ENCODE measurements around the gene ZNF283.
A peak's percentile ranks its signal among the peaks of the same experiment; 100 is the strongest.

ZNF283 gene

DNA sequence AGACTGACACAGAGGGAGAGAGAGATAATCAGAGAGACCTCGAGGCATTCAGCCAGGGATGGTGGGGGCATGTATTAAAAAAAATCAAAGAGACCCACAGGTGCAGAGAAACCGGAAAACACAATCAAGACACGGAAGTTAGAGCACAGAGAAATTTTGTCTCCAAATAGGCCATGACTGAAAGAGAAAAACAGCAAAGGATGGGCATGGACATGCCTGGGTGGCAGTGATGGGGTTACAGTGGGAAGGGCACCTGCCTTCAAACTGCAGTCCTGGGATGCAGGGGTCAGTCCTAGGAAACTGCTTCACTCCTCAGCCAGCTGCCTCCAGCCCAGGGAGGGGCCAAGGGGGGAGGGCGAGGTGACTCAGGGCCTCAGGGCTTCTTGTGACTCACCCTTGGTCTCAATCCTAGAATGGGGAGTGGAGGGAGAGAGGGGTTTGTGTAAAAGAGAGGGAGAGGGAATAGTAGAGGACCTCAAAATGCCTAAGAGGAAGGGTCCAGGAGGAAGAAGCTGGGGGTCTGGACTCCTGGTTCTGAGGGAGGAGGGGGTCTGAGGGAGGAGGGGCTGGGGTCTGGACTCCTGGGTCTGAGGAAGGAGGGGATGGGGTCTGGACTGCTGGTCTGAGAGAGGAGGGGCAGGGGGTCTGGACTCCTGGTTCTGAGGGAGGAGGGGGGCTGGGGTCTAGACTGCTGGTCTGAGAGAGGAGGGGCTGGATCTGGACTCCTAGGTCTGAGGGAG lies 42.7 kb upstream of the ZNF283 start:
- no peaks in the 10 kb centered on the region for H3K9me3 ChIP-seq (ENCODE audit: control insufficient read depth in 2 of 2, low read length in 2 of 2)
- H3K36me3 ChIP-seq (ENCODE audit: control insufficient read depth in 2 of 2, insufficient read depth in 2 of 2, low read length in 2 of 2) = no peaks in the 10 kb centered on the region
- peaks cover 32 to 45% of the 10 kb centered on the region in 2 donors for H3K4me1 ChIP-seq (ENCODE audit: control insufficient read depth in 2 of 2, insufficient read depth in 2 of 2, low read length in 2 of 2)
- no peaks in the 10 kb centered on the region for H3K27me3 ChIP-seq (ENCODE audit: control insufficient read depth in 2 of 2, insufficient read depth in 2 of 2, low read length in 2 of 2)
- H3K4me3 ChIP-seq (ENCODE audit: low read length in 2 of 2) = no peak overlapping the region
- peak overlapping the region; percentile 42 to 57 for H3K27ac ChIP-seq (ENCODE audit: low read depth in 2 of 2, low read length in 2 of 2)
- peak overlapping the region in 1 of 2 donors; percentile 59 for H3K9ac ChIP-seq (ENCODE audit: low read depth in 1 of 2, low read length in 2 of 2)

DNA sequence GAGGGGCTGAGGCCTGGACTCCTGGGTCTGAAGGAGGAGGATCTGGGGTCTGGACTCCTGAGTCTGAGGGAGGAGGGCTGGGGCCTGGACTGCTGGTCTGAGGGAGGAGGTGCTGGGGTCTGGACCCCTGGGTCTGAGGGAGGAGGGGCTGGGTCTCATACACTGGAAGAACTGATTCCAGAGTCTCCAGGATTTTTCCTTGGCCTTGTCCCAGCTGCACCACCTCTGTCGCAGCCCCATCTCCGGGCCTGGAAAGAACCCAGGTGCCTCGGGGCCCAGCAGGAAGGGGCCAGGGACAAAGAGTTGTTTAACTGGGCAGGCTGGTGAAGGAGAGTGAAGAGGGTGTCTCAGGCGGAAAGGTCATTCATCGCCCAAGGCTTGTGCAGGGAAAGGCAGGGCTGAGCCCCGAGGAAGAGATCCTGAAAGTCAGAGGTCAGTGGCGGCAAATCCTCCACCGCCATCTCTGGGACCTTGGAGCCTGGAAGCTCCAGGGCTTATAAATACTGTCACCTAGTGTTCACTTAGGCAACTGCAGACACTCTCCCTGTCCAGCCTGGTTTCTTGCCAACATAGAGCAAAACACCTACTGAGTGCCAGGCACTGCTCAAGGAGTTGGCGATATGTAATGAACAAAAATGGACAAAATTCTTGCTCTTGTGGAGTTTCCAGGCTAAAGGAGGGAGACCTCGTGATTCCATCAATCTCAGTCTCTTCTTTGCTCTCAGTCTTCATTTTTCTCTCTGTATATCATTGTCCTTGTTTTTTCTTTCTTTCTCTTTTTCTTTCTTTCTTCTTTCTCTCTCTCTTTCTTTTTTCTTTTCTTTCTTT lies 41.9 kb upstream of the ZNF283 start:
- H3K27ac ChIP-seq (ENCODE audit: low read depth in 2 of 2, low read length in 2 of 2) = peak overlapping the region in 1 of 2 donors; percentile 57
- H3K4me3 ChIP-seq (ENCODE audit: low read length in 2 of 2) = peak overlapping the region in 1 of 2 donors; percentile 24
- H3K36me3 ChIP-seq (ENCODE audit: control insufficient read depth in 2 of 2, insufficient read depth in 2 of 2, low read length in 2 of 2) = no peaks in the 10 kb centered on the region
- no peaks in the 10 kb centered on the region for H3K9me3 ChIP-seq (ENCODE audit: control insufficient read depth in 2 of 2, low read length in 2 of 2)
- peak overlapping the region in 1 of 2 donors; percentile 59 for H3K9ac ChIP-seq (ENCODE audit: low read depth in 1 of 2, low read length in 2 of 2)
- no peaks in the 10 kb centered on the region for H3K27me3 ChIP-seq (ENCODE audit: control insufficient read depth in 2 of 2, insufficient read depth in 2 of 2, low read length in 2 of 2)
- H3K4me1 ChIP-seq (ENCODE audit: control insufficient read depth in 2 of 2, insufficient read depth in 2 of 2, low read length in 2 of 2) = peaks cover 29 to 38% of the 10 kb centered on the region in 2 donors

DNA sequence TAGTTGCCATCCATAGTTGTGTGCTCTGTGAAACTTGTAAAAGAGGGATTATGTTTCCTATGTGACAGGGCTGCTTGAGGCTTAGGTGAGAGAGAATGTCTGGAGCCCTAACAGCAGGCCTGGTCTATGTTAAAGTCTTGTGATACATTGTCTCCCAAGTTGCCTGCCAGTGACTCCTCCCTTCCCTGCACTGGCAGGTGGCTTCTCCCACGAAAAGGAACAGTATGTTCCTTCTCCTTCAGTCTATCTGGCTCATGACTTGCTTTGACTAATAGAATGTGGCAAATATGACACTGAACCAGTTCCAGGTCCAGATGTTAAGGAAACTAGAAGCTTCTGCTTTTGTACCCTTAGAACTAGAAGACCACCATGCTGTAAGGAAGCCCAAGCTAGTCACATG lies 40.5 kb upstream of the ZNF283 start:
- H3K4me1 ChIP-seq (ENCODE audit: control insufficient read depth in 2 of 2, insufficient read depth in 2 of 2, low read length in 2 of 2) = peaks cover 23 to 26% of the 10 kb centered on the region in 2 donors
- no peak overlapping the region for H3K9ac ChIP-seq (ENCODE audit: low read depth in 1 of 2, low read length in 2 of 2)
- H3K27ac ChIP-seq (ENCODE audit: low read depth in 2 of 2, low read length in 2 of 2) = no peak overlapping the region
- no peaks in the 10 kb centered on the region for H3K36me3 ChIP-seq (ENCODE audit: control insufficient read depth in 2 of 2, insufficient read depth in 2 of 2, low read length in 2 of 2)
- no peaks in the 10 kb centered on the region for H3K9me3 ChIP-seq (ENCODE audit: control insufficient read depth in 2 of 2, low read length in 2 of 2)
- H3K27me3 ChIP-seq (ENCODE audit: control insufficient read depth in 2 of 2, insufficient read depth in 2 of 2, low read length in 2 of 2) = no peaks in the 10 kb centered on the region
- no peak overlapping the region for H3K4me3 ChIP-seq (ENCODE audit: low read length in 2 of 2)

DNA sequence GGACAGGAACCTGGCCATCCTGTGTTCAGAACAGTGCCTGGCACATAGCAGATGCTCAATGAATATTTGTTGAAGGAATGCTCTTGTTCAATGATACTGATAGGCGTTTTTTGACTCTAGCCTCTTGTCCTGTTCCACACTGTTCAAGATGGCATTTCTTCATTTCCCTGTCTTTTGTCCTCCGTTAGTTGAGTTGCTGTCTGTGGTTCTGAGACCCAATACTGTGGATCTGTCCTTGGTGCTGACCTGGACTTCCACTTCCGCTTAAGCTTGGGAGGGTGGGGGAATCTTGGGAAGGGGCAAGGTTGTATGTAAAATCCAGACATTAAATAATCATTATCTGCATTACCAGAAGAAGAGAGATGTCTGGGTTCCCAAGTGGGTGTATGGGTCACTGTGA lies 38.1 kb upstream of the ZNF283 start:
- H3K27me3 ChIP-seq (ENCODE audit: control insufficient read depth in 2 of 2, insufficient read depth in 2 of 2, low read length in 2 of 2) = peaks cover 0 to 2% of the 10 kb centered on the region in 2 donors

DNA sequence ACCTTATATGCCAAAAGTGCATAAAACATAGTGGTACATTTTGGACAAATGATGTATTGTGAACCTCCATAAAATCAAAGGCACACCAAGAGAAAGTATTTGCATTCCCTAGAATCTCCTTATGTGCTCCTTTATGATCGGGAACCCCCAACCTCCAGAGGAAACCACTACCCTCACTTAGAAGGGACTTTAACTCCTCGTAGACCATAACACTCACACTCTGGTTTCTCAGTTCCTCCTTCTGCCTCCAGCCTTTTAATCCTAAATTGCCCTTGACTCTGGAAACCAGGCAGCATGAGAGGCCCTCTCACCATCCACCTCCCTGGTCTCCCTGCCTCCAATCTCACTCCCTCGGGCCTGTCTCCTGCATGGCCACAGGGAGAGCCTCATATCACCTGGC lies 36.5 kb upstream of the ZNF283 start:
- Histone ChIP-seq H3K4me1 (ENCODE audit: control insufficient read depth in 2 of 2, insufficient read depth in 2 of 2, low read length in 2 of 2) (no peaks in the 10 kb centered on the region), H3K36me3 (ENCODE audit: control insufficient read depth in 2 of 2, insufficient read depth in 2 of 2, low read length in 2 of 2) (no peaks in the 10 kb centered on the region), H3K9me3 (ENCODE audit: control insufficient read depth in 2 of 2, low read length in 2 of 2) (peaks cover 2 to 3% of the 10 kb centered on the region in 2 donors), H3K9ac (ENCODE audit: low read depth in 1 of 2, low read length in 2 of 2) (no peak overlapping the region), H3K27me3 (ENCODE audit: control insufficient read depth in 2 of 2, insufficient read depth in 2 of 2, low read length in 2 of 2) (peaks cover 0 to 2% of the 10 kb centered on the region in 2 donors), H3K27ac (ENCODE audit: low read depth in 2 of 2, low read length in 2 of 2) (no peak overlapping the region), H3K4me3 (ENCODE audit: low read length in 2 of 2) (no peak overlapping the region)

More for the DNA sequence above, 38.1 kb upstream of the ZNF283 start:
- Histone ChIP-seq H3K36me3 (ENCODE audit: control insufficient read depth in 2 of 2, insufficient read depth in 2 of 2, low read length in 2 of 2) (no peaks in the 10 kb centered on the region), H3K9ac (ENCODE audit: low read depth in 1 of 2, low read length in 2 of 2) (no peak overlapping the region), H3K4me1 (ENCODE audit: control insufficient read depth in 2 of 2, insufficient read depth in 2 of 2, low read length in 2 of 2) (peaks cover 11% of the 10 kb centered on the region in 2 donors), H3K9me3 (ENCODE audit: control insufficient read depth in 2 of 2, low read length in 2 of 2) (no peaks in the 10 kb centered on the region), H3K4me3 (ENCODE audit: low read length in 2 of 2) (no peak overlapping the region), H3K27ac (ENCODE audit: low read depth in 2 of 2, low read length in 2 of 2) (no peak overlapping the region)

DNA sequence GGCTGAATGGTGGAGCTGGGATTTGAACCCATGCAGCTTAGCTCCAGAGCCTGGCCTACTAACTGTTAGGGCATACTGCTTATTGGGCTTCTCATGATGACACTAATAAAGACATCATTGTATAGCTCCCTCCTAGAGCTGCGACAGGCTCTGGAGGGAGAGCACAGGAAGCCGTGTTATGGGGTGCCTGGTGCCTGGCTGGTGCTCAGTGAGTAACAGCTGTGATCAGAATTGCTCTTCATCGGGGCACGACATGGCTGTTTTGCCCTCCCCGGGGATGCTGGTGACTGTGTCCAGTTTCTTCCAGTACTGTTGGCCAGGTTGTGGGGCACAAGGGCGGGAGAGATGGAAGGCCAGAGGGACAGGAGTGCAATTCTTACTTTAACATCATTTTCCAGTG lies 30.0 kb upstream of the ZNF283 start:
- H3K9ac ChIP-seq (ENCODE audit: low read depth in 1 of 2, low read length in 2 of 2) = no peak overlapping the region
- H3K27ac ChIP-seq (ENCODE audit: low read depth in 2 of 2, low read length in 2 of 2) = no peak overlapping the region
- no peaks in the 10 kb centered on the region for H3K36me3 ChIP-seq (ENCODE audit: control insufficient read depth in 2 of 2, insufficient read depth in 2 of 2, low read length in 2 of 2)
- H3K4me3 ChIP-seq (ENCODE audit: low read length in 2 of 2) = no peak overlapping the region
- peaks cover 0 to 2% of the 10 kb centered on the region in 2 donors for H3K27me3 ChIP-seq (ENCODE audit: control insufficient read depth in 2 of 2, insufficient read depth in 2 of 2, low read length in 2 of 2)
- H3K9me3 ChIP-seq (ENCODE audit: control insufficient read depth in 2 of 2, low read length in 2 of 2) = peaks cover 3% of the 10 kb centered on the region in 2 donors
- H3K4me1 ChIP-seq (ENCODE audit: control insufficient read depth in 2 of 2, insufficient read depth in 2 of 2, low read length in 2 of 2) = peaks cover 5 to 13% of the 10 kb centered on the region in 2 donors

DNA sequence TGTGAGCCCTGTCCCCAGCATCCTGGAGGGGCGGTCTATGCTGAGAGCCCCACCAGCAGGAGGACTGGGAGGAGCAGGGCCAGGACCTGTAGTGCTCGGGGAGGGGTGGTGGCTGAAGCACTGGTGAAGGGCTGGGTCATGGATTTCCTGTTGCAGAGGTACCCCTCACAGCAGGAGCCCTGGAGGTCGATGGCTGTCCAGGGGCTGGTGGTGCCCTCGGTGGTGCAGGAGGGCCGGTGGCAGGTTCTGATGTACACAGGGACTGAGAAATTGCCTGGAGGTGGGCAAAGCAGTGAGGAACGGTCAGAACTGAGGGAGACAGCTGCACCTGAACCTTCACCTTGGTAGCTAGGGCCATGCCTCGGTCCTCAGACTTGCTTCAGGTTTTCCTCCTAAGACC lies 29.6 kb upstream of the ZNF283 start:
- Histone ChIP-seq H3K36me3 (ENCODE audit: control insufficient read depth in 2 of 2, insufficient read depth in 2 of 2, low read length in 2 of 2) (no peaks in the 10 kb centered on the region), H3K4me1 (ENCODE audit: control insufficient read depth in 2 of 2, insufficient read depth in 2 of 2, low read length in 2 of 2) (peaks cover 5 to 13% of the 10 kb centered on the region in 2 donors), H3K9me3 (ENCODE audit: control insufficient read depth in 2 of 2, low read length in 2 of 2) (peaks cover 3% of the 10 kb centered on the region in 2 donors), H3K27me3 (ENCODE audit: control insufficient read depth in 2 of 2, insufficient read depth in 2 of 2, low read length in 2 of 2) (peaks cover 0 to 2% of the 10 kb centered on the region in 2 donors), H3K4me3 (ENCODE audit: low read length in 2 of 2) (no peak overlapping the region), H3K27ac (ENCODE audit: low read depth in 2 of 2, low read length in 2 of 2) (no peak overlapping the region), H3K9ac (ENCODE audit: low read depth in 1 of 2, low read length in 2 of 2) (no peak overlapping the region)

DNA sequence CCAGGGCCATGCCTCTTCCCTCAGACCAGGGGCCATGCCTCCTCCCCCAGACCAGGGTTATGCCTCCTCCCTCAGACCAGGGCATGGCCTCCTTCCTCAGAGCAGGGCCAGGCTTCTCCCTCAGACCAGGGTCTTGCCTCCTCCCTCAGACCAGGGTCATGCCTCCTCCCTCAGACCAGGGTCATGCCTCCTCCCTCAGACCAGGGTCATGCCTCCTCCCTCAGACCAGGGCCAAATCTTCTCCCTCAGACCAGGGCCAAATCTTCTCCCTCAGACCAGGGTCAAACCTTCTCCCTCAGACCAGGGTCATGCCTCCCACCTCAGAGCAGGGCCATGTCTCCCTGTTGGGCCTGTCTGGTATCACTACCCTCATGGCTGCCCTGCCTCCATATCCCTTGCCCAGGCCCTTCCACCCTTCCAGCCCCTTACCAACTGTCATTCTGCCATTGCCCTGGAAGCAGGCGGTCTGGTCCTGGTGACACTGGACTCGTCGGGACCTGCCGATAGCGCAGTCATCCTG lies 29.0 kb upstream of the ZNF283 start:
- Histone ChIP-seq H3K27ac (ENCODE audit: low read depth in 2 of 2, low read length in 2 of 2) (no peak overlapping the region), H3K9ac (ENCODE audit: low read depth in 1 of 2, low read length in 2 of 2) (peak overlapping the region; percentile 32 to 55)

DNA sequence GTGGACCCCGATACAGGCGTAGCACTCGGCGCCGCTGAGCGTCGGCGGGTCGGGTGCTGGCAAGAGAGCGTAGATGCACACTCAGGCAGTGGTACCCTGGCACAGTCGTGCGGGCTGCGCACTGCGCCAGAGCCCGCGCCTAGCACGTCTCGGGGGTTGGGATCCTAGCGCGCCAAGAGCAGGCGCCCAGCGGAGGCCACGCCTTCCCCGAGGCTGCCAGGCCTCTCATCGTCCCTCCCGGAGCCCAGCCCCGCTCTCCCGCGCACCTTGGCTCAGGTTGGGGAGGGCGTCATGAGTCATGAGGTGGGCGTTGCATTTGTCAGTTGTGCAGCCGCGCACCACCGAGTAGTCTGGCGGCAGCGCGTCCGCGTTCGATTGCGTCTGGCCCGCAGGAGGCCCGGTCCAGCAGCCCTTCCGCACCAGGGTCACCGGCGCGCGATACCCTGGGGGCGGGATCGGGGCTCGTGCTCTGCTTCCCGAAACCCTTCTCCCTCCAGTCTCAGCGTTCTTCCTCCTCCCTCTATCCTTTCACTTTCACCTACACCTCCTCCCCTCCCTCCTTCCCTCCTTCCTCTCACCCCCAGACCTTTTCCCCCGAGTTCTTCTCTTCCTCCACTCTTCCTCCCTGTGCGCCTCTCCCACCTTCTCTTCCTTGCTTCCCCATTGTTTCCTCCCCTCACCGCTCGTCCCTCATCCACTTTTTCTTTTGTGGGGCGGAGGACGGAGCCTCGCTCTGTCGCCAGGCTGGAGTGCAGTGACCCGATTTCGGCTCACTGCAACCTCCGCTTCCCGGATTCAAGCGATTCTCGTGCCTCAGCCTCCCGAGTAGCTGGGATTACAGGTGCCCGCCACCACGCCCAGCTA lies 28.3 kb upstream of the ZNF283 start:
- peak overlapping the region; percentile 69 to 74 for H3K4me3 ChIP-seq (ENCODE audit: low read length in 2 of 2)
- peak overlapping the region; percentile 32 to 55 for H3K9ac ChIP-seq (ENCODE audit: low read depth in 1 of 2, low read length in 2 of 2)
- H3K27me3 ChIP-seq (ENCODE audit: control insufficient read depth in 2 of 2, insufficient read depth in 2 of 2, low read length in 2 of 2) = no peaks in the 10 kb centered on the region
- peaks cover 5 to 13% of the 10 kb centered on the region in 2 donors for H3K4me1 ChIP-seq (ENCODE audit: control insufficient read depth in 2 of 2, insufficient read depth in 2 of 2, low read length in 2 of 2)
- no peaks in the 10 kb centered on the region for H3K36me3 ChIP-seq (ENCODE audit: control insufficient read depth in 2 of 2, insufficient read depth in 2 of 2, low read length in 2 of 2)
- H3K9me3 ChIP-seq (ENCODE audit: control insufficient read depth in 2 of 2, low read length in 2 of 2) = peaks cover 3% of the 10 kb centered on the region in 2 donors
- peak overlapping the region in 1 of 2 donors; percentile 41 for H3K27ac ChIP-seq (ENCODE audit: low read depth in 2 of 2, low read length in 2 of 2)

More for the DNA sequence above, 29.0 kb upstream of the ZNF283 start:
- Histone ChIP-seq H3K36me3 (ENCODE audit: control insufficient read depth in 2 of 2, insufficient read depth in 2 of 2, low read length in 2 of 2) (no peaks in the 10 kb centered on the region), H3K4me3 (ENCODE audit: low read length in 2 of 2) (peak overlapping the region; percentile 69 to 74), H3K4me1 (ENCODE audit: control insufficient read depth in 2 of 2, insufficient read depth in 2 of 2, low read length in 2 of 2) (peaks cover 5 to 13% of the 10 kb centered on the region in 2 donors), H3K27me3 (ENCODE audit: control insufficient read depth in 2 of 2, insufficient read depth in 2 of 2, low read length in 2 of 2) (peaks cover 0 to 2% of the 10 kb centered on the region in 2 donors), H3K9me3 (ENCODE audit: control insufficient read depth in 2 of 2, low read length in 2 of 2) (peaks cover 3% of the 10 kb centered on the region in 2 donors)

Measured in mucosa of rectum (tissue), 2 donors.